Duodenal mucosa (tissue), 2 donors: Measurements from ENCODE around the gene IL6ST.

Source experiments
- H3K27ac ChIP-seq: one replicate; pipeline ENCODE4 v1.7.0; 2013; ENCODE audit warnings: low read depth, low read length
- H3K27me3 ChIP-seq, 2 donors: one replicate each; pipeline ENCODE4 v1.7.0; 2013; ENCODE audit warnings: low read length in 2 of 2, control low read depth in 1 of 2; ENCODE audit not compliant: insufficient read depth in 2 of 2, control insufficient read depth in 1 of 2
- H3K36me3 ChIP-seq, 2 donors: one replicate each; pipeline ENCODE4 v1.7.0; 2013; ENCODE audit warnings: low read length in 2 of 2, control low read depth in 1 of 2; ENCODE audit not compliant: insufficient read depth in 2 of 2, control insufficient read depth in 1 of 2
- H3K4me1 ChIP-seq, 2 donors: one replicate each; pipeline ENCODE4 v1.7.0; 2013; ENCODE audit warnings: low read length in 2 of 2, control low read depth in 1 of 2; ENCODE audit not compliant: insufficient read depth in 2 of 2, control insufficient read depth in 1 of 2
- H3K4me3 ChIP-seq, 2 donors: one replicate each; pipeline ENCODE4 v1.7.0; 2013; ENCODE audit warnings: low read length in 2 of 2, low read depth in 1 of 2
- H3K9ac ChIP-seq, 2 donors: one replicate each; pipeline ENCODE4 v1.7.0; 2013; ENCODE audit warnings: low read length in 2 of 2, low read depth in 1 of 2
- H3K9me3 ChIP-seq, 2 donors: one replicate each; pipeline ENCODE4 v1.7.0; 2013; ENCODE audit warnings: low read length in 2 of 2, control low read depth in 1 of 2; ENCODE audit not compliant: control insufficient read depth in 1 of 2

The IL6ST gene

GRCh38 chr5:55923865-55924500, 70.8 kb downstream of the IL6ST start:
- Histone ChIP-seq H3K36me3 (no peaks in the 10 kb centered on the region), H3K27ac (no peak overlapping the region), H3K9ac (no peak overlapping the region), H3K9me3 (no peaks in the 10 kb centered on the region), H3K4me3 (peak overlapping the region; percentile 60 to 67), H3K4me1 (no peaks in the 10 kb centered on the region), H3K27me3 (no peaks in the 10 kb centered on the region)

GRCh38 chr5:55923177-55923771, 71.5 kb downstream of the IL6ST start:
- H3K27ac ChIP-seq, result no peak overlapping the region

DNA sequence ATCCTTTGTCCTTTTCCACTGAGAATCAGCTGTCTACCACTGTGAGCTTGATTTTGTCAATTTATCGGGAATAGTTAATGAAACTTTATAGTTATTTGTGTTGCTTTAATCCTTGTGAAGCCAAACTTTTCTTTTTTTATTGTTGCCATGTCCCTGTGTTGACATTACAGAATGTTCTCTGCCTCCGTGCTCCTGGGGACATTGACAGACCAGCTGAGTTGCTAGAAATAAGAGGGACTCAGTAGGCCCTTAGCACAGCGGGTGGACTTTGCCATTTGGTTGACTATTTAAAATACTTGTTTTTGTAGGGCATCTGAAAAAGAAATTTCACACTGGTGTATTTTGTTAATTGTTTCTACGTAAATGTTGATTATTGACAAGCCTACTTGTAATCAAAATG, 73.1 kb downstream of the IL6ST start:
- H3K9me3 ChIP-seq, result no peaks in the 10 kb centered on the region
- H3K4me1 ChIP-seq, result no peaks in the 10 kb centered on the region
- H3K9ac ChIP-seq, result no peak overlapping the region
- H3K27ac ChIP-seq, result no peak overlapping the region
- no peak overlapping the region for H3K4me3 ChIP-seq
- no peaks in the 10 kb centered on the region for H3K27me3 ChIP-seq
- no peaks in the 10 kb centered on the region for H3K36me3 ChIP-seq

More at GRCh38 chr5:55923177-55923771, 71.5 kb downstream of the IL6ST start:
- H3K9ac ChIP-seq, result peak overlapping the region in 1 of 2 donors; percentile 57
- H3K9me3 ChIP-seq, result no peaks in the 10 kb centered on the region
- H3K4me1 ChIP-seq, result no peaks in the 10 kb centered on the region
- H3K27me3 ChIP-seq, result no peaks in the 10 kb centered on the region
- no peaks in the 10 kb centered on the region for H3K36me3 ChIP-seq
- H3K4me3 ChIP-seq, result peak overlapping the region; percentile 60 to 67

DNA sequence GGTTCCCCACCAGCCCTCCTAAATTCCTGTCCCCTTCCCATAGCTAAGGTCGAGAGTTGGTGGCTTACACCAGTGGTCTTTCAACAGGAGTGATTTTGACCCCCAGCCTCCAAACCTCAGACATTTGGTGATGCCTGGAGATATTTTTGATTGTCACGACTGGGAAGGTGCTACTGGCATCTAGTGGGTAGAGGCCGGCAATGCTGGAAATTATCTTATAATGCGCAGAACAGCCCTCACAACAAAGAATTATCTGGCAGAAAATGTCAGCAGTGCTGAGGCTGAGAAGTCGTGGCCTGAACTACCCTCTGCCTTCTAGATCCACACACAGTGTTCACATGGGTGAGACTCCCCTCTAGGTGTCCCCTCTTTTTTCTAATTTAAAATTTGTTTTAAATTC, 74.0 kb downstream of the IL6ST start:
- Histone ChIP-seq H3K9me3 (no peaks in the 10 kb centered on the region), H3K4me1 (no peaks in the 10 kb centered on the region), H3K36me3 (no peaks in the 10 kb centered on the region), H3K9ac (no peak overlapping the region), H3K27ac (no peak overlapping the region), H3K27me3 (no peaks in the 10 kb centered on the region), H3K4me3 (no peak overlapping the region)

GRCh38 chr5:55919625-55920024, 75.1 kb downstream of the IL6ST start:
- no peak overlapping the region for H3K4me3 ChIP-seq
- H3K9me3 ChIP-seq, result no peaks in the 10 kb centered on the region
- H3K4me1 ChIP-seq, result no peaks in the 10 kb centered on the region
- H3K36me3 ChIP-seq, result no peaks in the 10 kb centered on the region
- H3K9ac ChIP-seq, result no peak overlapping the region
- H3K27ac ChIP-seq, result no peak overlapping the region
- H3K27me3 ChIP-seq, result no peaks in the 10 kb centered on the region

- Histone ChIP-seq H3K4me1 (peaks cover 5 to 6% of the 10 kb centered on the region in 2 donors), H3K27me3 (no peaks in the 10 kb centered on the region)
Observed at GRCh38 chr5:55918087-55919035, 76.4 kb downstream of the IL6ST start.

DNA sequence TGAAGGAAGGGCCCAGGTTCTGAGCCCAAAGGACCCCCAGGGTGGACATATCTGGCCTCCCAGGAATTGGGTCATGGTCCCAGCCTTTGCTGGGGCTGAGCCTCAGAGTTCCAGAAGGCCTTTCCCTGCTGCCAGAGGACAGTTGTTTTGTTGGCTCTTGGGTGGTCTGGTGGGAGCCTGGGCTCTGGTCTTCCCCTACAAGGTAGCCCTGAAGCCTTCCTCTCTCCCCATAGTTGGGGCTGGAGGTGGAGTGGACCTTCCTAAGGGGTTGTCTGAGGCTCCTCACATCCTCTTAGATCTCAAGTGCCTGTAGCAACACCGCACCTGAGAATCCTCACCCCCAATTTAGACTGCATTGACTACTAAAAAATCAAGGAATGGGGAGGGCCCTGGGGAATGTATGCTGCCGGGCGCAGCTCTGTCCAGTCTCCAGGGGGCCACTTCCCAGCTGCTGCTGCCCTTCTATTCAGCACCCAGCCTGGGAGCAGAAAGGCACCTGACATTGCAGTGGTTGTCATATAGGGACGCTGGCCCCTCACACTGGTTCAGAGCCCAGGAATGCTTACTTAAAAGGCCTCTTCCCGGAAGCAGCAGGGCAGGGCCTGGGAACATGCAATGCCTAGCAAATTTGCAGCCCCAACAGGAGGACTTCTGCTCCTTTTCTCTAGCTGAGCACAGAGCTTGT, 77.2 kb downstream of the IL6ST start:
- Histone ChIP-seq H3K9ac (no peak overlapping the region), H3K27ac (no peak overlapping the region), H3K36me3 (no peaks in the 10 kb centered on the region), H3K9me3 (no peaks in the 10 kb centered on the region), H3K4me3 (no peak overlapping the region), H3K4me1 (peaks cover 5 to 6% of the 10 kb centered on the region in 2 donors), H3K27me3 (no peaks in the 10 kb centered on the region)

More at GRCh38 chr5:55918087-55919035, 76.4 kb downstream of the IL6ST start:
- H3K4me3 ChIP-seq, result no peak overlapping the region
- H3K9ac ChIP-seq, result no peak overlapping the region
- no peaks in the 10 kb centered on the region for H3K36me3 ChIP-seq
- H3K27ac ChIP-seq, result no peak overlapping the region
- no peaks in the 10 kb centered on the region for H3K9me3 ChIP-seq

DNA sequence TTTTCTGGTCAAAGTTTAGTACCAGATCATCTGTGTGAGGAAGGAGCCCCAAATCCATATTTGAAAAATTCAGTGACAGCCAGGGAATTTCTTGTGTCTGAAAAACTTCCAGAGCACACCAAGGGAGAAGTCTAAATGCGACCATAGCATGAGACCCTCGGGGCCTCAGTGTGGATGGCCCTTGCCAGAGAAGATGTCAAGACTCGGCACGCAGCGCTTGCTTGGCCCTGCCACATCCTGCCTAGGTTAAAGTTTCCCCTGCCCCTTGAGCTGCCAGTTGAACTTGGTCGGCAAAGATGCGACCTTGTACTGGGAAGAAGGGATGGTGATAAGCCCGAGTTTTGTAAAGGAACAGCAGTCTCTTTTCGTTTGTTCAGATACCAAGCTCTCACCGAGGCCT, 77.8 kb downstream of the IL6ST start:
- Histone ChIP-seq H3K9ac (no peak overlapping the region), H3K27ac (no peak overlapping the region), H3K9me3 (no peaks in the 10 kb centered on the region), H3K4me3 (no peak overlapping the region), H3K36me3 (no peaks in the 10 kb centered on the region), H3K4me1 (peaks cover 5 to 6% of the 10 kb centered on the region in 2 donors), H3K27me3 (no peaks in the 10 kb centered on the region)

- Histone ChIP-seq H3K36me3 (no peaks in the 10 kb centered on the region), H3K4me3 (no peak overlapping the region), H3K9ac (no peak overlapping the region), H3K9me3 (no peaks in the 10 kb centered on the region), H3K27me3 (no peaks in the 10 kb centered on the region), H3K27ac (no peak overlapping the region), H3K4me1 (peaks cover 5 to 6% of the 10 kb centered on the region in 2 donors)
Observed at GRCh38 chr5:55915783-55916182, 79.0 kb downstream of the IL6ST start.
